Stimulated activated CD8-positive, alpha-beta memory T cell treated with anti-CD3 and anti-CD28 coated beads, Interleukin-12 subunit alpha, Interleukin-12 subunit beta, amount 100 ng/mL, for 4 hours (primary cell): Measurements from ENCODE around the gene TAB3.

Experiments used
- DNase-seq: peaks from one replicate; pipeline ENCODE4 v3.0.0-alpha.2; 2020; ENCODE audit warnings: low read depth

TAB3 gene

GRCh38 chrX:30889147-30890140 lies at the start of gene TAB3:
TAB3 (minus strand) TSS chrX:30889254; CDS start chrX:30859588, 29,666 bp downstream.
- peak; percentile 80 for DNase-seq

DNA sequence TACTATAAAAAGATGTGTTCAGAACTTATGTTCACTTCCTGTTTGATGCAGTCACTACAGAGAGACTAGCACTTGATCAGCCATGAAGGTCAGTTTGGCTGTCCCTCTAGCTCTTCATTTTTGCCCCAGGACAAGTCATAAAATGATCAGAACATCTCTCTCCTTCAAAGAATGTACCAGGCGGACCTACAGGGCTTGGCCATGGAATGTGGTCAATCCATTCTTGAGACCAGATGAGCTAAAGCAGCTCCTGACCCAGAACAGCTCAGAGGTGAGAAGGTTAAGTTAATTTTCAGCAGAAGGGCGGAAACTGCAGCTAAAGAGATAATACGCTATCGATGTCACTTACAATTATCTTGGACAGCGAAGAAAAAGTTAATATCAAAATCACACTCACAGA lies 49.2 kb upstream of the TAB3 start:
- no peak for DNase-seq

DNA sequence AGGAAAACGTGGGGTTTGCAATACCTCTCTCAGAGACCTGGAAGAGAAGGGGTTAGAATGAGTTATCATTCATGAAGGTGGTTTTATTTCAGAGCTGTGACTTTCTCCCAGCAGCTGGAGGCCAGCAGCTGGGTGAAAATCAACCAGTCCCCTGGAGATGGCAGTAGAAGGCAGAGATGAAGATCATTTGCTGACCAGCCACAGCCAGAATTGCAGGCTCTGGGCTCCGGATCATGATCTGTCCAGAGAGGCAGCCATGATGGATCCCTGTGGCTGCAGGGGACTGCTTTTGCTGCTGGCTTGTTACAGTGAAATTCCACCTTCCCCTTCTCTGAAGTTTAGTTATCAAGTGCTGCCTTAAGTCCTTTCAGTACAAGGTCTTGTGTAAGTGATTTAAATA lies 46.9 kb upstream of the TAB3 start:
- no peak for DNase-seq

DNA sequence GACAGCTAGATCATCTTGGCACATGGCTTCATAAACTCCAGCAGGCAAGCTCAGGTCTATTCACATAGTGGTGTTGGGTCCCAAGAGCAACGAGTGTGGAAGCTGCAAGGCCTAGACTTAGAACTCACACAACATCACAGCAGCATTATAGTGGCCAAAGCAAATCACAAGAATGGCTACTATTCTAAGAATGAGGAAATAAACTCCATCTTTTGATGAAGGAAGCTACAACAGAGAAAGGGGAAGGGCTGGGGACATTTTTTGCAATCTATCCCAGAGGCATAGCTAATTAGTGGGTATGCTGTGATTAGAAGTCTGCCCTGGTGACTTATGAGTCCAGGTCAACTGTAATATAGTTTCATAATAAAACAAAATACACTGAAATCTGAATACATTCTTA lies 42.9 kb upstream of the TAB3 start:
- DNase-seq: no peak

DNA sequence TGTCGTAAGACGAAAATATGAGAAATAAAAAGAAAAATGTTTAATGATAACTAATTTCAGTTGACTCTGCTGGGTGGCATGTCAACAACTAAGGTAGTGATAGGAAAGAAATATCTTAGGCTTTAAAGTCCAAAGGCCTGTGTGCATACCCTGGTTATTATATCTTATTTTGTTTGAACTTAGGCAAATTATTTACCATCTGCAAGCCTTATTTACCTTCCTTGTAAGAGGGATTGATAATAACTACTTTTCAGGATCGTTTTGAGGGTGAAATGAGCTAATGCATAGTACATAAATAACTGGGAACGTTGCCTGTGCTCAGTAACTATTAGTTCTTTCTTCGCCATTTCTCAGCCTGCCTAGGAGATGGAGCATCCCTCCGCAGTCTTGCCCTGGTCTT lies 41.6 kb upstream of the TAB3 start:
- DNase-seq: no peak

- no peak for DNase-seq
These were observed 41.1 kb upstream of the TAB3 start for GRCh38 chrX:30930143-30930542.

DNA sequence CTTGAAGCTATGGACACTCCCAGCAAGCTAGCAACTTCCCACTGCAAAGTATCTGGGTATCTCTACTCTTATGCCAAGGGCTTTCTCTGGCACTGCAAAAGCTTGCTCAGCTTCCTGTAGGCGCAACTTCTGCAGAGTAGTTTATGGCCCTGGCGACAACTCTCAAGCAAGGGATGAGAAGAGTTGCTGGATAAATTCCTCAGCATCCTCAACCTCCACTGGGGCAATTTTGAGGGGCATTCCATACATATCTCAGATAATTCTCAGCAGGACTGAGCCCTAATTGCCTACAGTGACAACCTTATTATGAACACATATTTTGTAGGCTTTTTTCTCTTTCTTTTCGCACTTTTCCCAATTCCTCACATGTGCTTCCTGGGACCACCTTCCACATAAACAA lies 31.2 kb upstream of the TAB3 start:
- DNase-seq: no peak

DNA sequence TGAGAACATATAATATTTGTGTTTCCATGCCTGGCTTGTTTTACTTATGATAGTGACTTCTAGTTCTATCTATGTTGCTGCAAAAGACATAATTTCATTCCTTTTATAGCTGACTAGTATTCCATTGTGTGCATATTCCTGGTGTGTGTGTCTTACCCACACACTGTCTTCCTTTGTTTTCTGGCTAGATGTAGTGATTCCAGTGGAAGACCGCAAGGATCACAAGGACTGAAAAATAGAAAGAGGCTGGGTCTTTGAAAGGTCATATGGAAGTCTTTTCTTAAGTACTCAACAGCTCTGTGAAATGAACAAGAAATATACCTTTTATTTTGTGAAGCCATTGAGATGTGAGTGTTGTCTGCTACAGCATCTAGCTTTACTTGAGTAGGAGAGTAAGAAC lies 29.4 kb upstream of the TAB3 start:
- no peak for DNase-seq

GRCh38 chrX:30913492-30913891 lies 24.4 kb upstream of the TAB3 start:
- no peak for DNase-seq

DNA sequence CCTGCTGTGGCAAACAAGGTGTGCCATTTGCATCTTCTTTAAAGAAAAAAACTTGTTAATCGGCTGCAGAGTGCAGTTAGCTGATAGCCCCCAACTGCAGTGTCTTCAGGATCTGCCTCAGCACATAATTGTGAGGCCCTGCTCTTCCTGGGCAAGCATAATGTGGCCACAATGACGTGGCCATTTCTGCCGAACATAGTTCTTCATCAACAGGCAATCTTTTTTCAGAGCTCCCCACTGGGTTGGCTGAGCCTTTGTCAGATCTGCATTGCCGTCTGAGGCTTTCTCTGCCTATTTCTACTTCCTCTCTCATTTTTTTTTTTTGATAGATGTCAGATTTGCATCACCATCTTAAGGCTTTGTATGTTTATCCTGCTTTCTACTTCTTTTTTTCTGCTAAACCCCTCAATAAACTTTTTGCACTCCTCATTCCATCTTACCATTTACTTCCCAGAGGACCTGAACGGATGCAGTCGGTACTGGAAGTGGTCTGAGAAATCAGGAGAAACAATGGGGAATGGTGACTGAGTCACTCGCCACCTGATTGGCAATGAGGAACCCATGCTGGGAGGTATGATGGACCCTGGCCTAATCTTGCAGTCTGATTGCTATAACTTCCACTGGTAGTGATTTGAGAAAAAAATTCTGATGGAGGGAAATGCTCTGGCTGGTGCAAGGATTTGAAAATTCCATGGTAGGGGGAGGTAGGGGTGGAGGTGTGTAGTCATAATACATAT lies 21.2 kb upstream of the TAB3 start:
- no peak for DNase-seq

DNA sequence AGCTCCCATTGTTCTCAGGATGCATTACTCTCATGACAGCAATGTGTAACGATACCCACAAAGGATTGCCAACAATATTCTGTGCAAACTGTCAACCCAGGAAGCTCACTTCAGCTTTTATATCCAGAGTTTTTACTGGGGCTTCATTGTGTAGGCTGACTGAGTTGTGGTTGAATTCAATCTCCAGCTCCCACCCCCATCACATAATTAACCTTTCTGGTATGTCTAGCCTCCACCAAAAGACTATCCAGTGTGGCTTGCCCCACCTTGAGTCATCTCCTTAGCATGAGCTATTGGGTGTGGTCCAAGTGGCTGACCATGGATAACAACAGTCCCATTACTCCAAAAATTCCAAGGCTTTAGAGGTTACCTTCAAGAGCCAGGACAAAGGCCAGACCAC lies 17.7 kb upstream of the TAB3 start:
- no peak for DNase-seq

GRCh38 chrX:30905321-30905720 lies 16.3 kb upstream of the TAB3 start:
- no peak for DNase-seq

- no peak for DNase-seq
These were observed 15.6 kb upstream of the TAB3 start for GRCh38 chrX:30904632-30905031.

DNA sequence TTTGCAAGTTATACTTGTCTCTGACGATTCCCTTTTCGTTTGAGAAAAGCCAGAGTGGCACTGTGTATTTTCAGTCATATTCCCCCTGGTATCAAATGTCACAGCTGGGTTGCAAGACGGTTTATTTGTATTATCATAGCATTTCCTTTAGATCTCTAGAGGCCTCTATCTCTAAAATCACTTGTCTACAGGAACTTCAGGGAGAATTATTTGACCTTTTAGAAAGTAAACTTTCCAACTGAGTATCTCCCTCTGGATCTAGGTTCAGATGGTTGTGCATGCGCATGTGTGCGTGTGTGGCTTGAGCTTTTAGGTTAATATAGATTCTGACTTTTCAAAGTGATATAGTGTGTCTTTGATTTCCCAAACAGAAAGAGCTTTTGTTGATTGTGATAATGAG lies 15.1 kb upstream of the TAB3 start:
- no peak for DNase-seq

DNA sequence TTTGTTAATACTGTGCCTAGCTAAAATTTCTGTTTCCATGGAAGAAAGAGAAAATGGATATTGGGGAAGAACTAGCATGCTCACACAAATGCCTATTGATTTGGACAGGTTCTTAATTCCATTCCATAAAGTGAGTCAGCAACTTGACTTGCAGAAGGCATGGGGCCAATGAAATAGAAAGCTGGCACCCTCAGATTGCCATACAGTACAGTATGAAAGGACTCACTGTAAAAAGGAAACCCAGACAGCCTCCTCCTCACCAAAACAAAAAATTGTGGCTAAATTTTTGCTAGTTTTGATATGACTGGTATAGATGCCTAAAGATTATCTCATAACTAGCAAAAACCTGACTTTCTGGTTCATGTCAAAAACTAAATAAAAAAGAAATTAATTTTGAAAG lies 11.2 kb upstream of the TAB3 start:
- DNase-seq: no peak

GRCh38 chrX:30898886-30899285 lies 9.8 kb upstream of the TAB3 start:
- DNase-seq: no peak

DNA sequence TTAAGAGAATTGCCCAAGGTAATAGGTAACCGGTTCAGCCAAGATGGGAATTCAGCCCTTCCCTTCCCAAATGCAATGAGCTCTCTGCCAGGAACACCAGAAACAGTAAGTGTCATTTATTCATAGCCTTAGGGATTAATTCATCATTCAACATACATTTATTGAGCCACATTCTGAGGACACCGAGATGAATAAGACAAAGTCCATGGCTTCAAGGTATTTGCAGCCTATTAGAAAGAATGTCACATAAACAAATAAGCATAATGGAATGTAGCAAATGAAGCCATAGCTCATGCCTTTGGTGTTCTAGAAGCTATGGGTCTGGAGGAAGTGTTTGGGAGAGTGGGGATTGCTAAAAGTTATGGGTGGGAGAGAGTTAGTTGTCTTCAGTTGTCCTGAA lies 6.3 kb upstream of the TAB3 start:
- no peak for DNase-seq

DNA sequence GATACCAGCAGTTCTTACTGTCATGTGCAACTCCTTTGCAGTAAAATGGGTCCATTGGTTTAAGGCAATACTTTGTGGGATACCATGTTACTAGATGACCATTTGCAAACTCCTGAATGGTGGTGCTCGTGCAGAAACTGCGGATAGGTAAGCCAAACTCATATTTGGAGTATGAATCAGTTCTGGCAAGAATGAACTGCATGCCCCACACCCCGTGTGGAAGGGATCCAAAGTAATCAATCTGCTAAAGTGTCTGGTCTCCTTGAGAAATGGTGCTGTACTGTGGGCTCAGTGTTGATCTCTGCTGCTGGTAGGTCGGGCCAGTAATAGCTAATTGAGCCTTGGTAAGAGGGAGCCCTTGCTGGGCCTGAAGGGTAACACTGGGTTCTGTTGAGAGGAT lies 4.2 kb upstream of the TAB3 start:
- DNase-seq: no peak

DNA sequence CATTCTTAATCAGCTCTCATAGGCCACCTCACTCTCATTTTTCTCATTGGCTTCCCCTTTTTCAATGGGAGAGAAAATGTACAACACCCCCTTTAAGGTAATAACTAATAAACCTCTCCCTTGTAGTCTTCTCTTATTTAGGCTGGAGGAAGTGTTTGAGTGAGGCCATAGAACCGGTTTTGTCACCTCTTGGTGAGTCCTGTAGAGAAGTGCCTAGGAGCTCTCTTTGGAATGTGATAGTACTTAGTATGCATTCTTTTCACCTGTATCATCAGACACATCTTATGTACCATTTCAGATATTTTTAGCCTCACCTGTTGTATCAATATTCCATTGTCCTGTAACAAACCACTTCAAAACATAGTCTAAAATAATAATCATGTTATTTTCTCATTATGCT lies 3.5 kb upstream of the TAB3 start:
- no peak for DNase-seq

- no peak for DNase-seq
These were observed 418 bp downstream of the TAB3 start for GRCh38 chrX:30888526-30889146.

GRCh38 chrX:30887721-30888120 lies 1.3 kb downstream of the TAB3 start:
- DNase-seq: no peak

GRCh38 chrX:30887288-30887687 lies 1.8 kb downstream of the TAB3 start:
- DNase-seq: no peak

DNA sequence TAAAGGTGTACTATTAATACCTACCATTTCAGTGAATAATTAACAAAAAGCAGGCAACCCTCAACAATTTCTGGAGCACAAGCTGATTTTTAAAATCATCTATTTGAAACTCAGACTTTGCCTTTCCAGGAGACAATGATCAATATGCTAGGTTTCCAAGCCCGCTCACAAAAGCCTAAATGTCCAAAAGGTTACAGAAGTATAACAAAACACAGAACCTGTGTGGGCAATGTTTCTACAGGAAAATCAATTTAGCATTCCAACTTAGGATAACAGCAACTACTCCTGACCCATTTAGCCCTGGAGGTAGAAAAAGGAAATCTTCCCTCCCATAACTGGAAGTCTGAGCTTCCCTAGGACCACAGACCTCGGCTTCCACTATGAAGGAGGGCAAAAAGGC lies 3.9 kb downstream of the TAB3 start:
- DNase-seq: no peak
